Mononuclear cell (primary cell): Measurements from ENCODE around the gene CMSS1. TPM values are rescaled to one million over a fixed set of nuclear protein-coding genes. Genes with fewer than 3 reads are reported as not detected.

ENCODE experiments used
- H3K27me3 ChIP-seq: 2 replicates; pipeline ENCODE4 v1.6.0; 2011; ENCODE audit warnings: low read length, control low read depth; ENCODE audit not compliant: insufficient read depth
- H3K4me1 ChIP-seq: 2 replicates; pipeline ENCODE4 v1.5.1; 2011; ENCODE audit warnings: mild to moderate bottlenecking, low read length, control low read depth; ENCODE audit not compliant: insufficient read depth
- H3K4me3 ChIP-seq: 2 replicates; pipeline ENCODE4 v1.5.1; 2011; ENCODE audit warnings: mild to moderate bottlenecking, low read length, moderate library complexity
- H3K9me3 ChIP-seq: 2 replicates; pipeline ENCODE4 v1.5.1; 2011; ENCODE audit warnings: low read depth, mild to moderate bottlenecking, control low read depth, low read length
- total RNA-seq: library from RNA; depleted of rRNA; stranded (reverse); fragments of >200 nt; gene quantifications from one replicate; pipeline ENCODE4 v1.2.3, GENCODE V29; 2012

Gene CMSS1
- total RNA-seq, 1 donor = 4.6 TPM

- H3K4me3 ChIP-seq = no peak overlapping the region
- no peaks in the 10 kb centered on the region for H3K27me3 ChIP-seq
- H3K9me3 ChIP-seq = no peaks in the 10 kb centered on the region
- no peaks in the 10 kb centered on the region for H3K4me1 ChIP-seq
Observed at GRCh38 chr3:99967796-99968195, 150.1 kb downstream of the CMSS1 start.

DNA sequence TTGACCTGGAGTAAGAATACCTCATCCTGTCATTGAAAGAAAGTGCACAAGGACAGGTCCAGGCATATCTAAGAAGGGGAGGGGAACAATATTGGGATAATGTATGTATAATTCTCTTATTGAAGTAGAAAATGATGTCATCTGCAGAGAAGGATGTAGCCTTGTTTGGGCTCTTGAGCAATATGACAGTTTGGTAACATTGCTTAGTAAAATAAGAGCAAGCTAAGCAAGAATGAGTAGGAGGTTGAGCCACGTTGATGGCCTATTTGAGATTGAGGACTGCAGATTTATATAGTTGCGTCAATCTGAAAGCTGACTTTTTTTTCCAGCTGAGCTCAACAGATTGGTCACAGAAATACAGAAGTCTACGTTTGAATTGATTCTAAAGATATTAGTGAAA is 151.5 kb downstream of the CMSS1 start:
- no peaks in the 10 kb centered on the region for H3K9me3 ChIP-seq
- no peaks in the 10 kb centered on the region for H3K4me1 ChIP-seq
- no peaks in the 10 kb centered on the region for H3K27me3 ChIP-seq
- no peak overlapping the region for H3K4me3 ChIP-seq

DNA sequence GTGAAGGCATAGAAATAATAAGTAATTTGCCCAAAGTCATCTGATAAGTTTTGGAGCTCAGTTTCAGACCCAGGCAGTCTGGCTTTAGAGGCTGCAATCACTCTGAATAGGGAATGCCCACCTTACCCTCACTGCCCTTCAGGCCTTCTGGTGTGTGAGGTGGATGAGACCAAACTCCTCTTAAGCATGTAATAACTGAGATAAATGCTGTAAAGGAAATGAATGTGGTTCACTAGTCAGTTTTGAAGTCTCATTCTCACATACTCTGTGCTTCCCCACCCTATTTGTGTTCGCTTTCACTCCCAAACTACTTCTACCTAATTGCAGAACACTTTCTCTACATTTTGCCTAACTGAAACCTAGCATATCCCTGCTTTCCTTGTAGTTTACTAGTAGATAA is 152.5 kb downstream of the CMSS1 start:
- Histone ChIP-seq H3K4me1 (no peaks in the 10 kb centered on the region), H3K4me3 (no peak overlapping the region), H3K27me3 (no peaks in the 10 kb centered on the region), H3K9me3 (no peaks in the 10 kb centered on the region)

DNA sequence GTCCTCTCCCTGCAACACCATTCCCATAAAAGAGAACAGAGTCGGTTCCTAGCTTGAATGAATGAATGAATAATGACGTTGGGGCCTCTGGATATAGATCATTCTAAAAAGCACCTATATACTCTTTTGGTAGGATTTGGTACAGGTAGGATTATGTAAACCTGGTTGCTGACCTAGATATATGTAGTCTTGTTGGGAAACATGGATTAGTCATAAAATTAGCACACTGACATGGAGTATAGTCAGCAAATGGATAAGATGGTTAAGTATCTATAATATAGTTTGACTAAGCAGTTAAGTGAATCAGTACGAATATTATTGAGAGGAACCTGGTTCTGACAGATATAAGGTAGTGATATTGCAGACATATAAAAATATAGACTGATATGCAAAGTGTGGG is 154.1 kb downstream of the CMSS1 start:
- no peaks in the 10 kb centered on the region for H3K4me1 ChIP-seq
- no peaks in the 10 kb centered on the region for H3K9me3 ChIP-seq
- no peak overlapping the region for H3K4me3 ChIP-seq
- no peaks in the 10 kb centered on the region for H3K27me3 ChIP-seq

DNA sequence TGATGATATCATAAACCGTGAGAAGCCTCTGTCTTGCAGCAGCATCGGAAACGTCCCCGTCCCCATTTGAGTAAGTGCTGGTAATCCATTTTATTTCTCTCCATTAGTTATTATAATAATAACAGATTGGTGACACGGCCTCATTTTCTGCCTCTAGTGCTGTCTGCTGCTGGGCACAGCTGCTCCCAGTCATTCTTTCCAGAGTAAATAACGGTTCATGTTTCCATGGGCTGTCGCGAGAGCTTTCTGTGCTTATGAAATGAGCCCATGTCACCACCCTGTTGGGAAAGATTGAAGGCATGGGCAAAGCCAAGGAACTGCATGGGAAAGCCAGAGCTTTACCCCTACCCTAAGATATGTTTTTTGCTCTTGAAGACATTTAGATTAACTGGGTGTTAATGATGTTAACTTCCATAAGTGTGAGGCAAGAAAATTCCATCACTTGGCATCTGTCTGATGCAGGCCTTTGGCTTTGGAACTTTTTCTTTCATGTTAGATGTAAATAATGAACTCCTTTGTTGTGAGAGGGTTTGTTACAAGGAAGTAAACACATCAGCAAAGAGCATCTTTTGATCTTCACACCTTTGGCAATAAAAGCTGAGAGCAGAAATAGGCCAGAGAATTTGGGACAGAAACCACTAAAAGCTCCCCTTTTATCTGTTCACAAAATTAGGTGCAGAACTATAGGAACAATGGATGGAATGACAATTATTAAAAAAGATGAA is 154.9 kb downstream of the CMSS1 start:
- Histone ChIP-seq H3K27me3 (no peaks in the 10 kb centered on the region), H3K4me1 (no peaks in the 10 kb centered on the region), H3K4me3 (no peak overlapping the region), H3K9me3 (no peaks in the 10 kb centered on the region)

GRCh38 chr3:99974989-99975388 is 157.3 kb downstream of the CMSS1 start:
- Histone ChIP-seq H3K27me3 (no peaks in the 10 kb centered on the region), H3K4me1 (no peaks in the 10 kb centered on the region), H3K9me3 (no peaks in the 10 kb centered on the region), H3K4me3 (no peak overlapping the region)

GRCh38 chr3:99976584-99976983 is 158.9 kb downstream of the CMSS1 start:
- no peak overlapping the region for H3K4me3 ChIP-seq
- no peaks in the 10 kb centered on the region for H3K4me1 ChIP-seq
- H3K27me3 ChIP-seq = no peaks in the 10 kb centered on the region
- no peaks in the 10 kb centered on the region for H3K9me3 ChIP-seq

DNA sequence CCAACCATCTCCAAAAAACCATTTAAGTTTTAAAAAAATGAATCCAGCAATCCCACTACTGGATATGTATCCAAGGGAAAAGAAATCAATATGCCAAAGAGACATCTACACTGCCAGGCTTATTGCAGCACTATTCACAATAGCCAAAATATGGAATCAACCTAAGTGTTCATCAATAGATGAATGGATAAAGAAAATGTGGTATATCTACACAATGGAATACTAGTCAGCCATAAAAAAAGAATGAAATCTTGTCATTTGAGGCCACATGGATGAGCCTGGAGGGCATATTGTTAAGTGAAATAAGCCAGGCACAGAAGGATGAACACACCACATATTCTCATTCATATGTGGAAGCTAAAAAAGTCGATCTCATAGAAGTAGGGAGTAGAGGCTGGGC is 160.6 kb downstream of the CMSS1 start:
- Histone ChIP-seq H3K4me1 (no peaks in the 10 kb centered on the region), H3K27me3 (no peaks in the 10 kb centered on the region), H3K4me3 (no peak overlapping the region)

DNA sequence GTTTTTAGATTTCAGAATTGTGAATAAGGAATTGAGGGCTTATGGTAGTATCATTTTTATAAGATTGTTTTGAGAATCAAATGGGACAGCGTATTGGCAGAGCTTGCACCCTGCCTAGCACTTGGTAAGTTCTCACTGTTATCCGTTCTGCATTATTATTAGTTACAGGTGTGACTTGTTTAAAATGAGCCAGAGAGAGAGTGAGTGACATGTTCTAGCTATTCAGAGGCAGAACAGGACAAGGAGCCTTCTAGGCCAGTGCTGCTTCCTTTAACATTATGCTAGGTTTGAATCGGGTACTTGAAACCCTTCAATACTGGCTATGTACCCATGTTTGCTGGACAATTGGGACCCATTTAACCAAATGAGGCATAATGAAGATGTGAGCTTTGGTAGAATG is 162.9 kb downstream of the CMSS1 start:
- H3K4me3 ChIP-seq = no peak overlapping the region
- no peaks in the 10 kb centered on the region for H3K4me1 ChIP-seq
- no peaks in the 10 kb centered on the region for H3K27me3 ChIP-seq
- H3K9me3 ChIP-seq = no peaks in the 10 kb centered on the region

More for the DNA sequence above, 160.6 kb downstream of the CMSS1 start:
- H3K9me3 ChIP-seq = no peaks in the 10 kb centered on the region

- Histone ChIP-seq H3K4me1 (no peaks in the 10 kb centered on the region), H3K9me3 (no peaks in the 10 kb centered on the region), H3K27me3 (no peaks in the 10 kb centered on the region), H3K4me3 (no peak overlapping the region)
Observed at GRCh38 chr3:99981138-99981537, 163.5 kb downstream of the CMSS1 start.

DNA sequence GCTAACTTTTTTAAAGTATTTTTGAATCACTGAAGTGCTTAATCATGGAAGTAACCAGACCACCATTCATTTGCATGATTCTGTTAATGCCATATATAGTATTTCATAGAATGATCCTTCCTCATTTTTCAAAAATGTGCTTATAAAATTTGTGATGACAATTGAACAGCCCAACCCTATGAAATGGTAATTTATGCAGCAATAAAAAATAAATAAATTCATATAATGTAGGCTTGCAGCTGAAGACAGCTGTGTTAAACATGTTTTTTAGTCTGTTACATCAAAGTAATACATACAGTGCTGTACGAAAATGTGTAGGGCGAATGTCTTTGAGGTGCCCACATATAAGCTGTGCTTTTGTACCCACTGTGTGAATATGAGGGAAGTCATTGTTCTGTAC is 165.0 kb downstream of the CMSS1 start:
- H3K4me1 ChIP-seq = no peaks in the 10 kb centered on the region
- H3K9me3 ChIP-seq = no peaks in the 10 kb centered on the region
- H3K4me3 ChIP-seq = no peak overlapping the region
- H3K27me3 ChIP-seq = no peaks in the 10 kb centered on the region

DNA sequence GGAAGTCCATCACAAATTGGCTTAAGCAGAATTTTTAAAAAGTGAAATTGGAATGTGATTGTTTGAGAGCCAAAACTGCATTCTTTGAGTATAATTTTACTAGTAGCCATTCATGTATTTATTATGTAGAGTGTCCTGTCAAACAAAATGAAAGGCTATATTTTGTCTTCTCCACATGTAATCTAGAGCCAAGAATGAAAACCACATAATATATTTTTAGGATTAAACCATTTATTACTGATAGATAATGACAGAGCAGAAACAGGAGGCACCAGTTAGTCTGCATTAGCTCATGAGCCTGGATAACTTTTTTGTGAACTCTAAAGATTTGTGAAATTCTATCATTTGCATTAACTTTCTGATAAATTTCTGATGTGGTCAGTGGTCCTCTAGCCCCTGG is 166.5 kb downstream of the CMSS1 start:
- H3K9me3 ChIP-seq = no peaks in the 10 kb centered on the region
- H3K4me1 ChIP-seq = no peaks in the 10 kb centered on the region
- no peaks in the 10 kb centered on the region for H3K27me3 ChIP-seq
- no peak overlapping the region for H3K4me3 ChIP-seq

DNA sequence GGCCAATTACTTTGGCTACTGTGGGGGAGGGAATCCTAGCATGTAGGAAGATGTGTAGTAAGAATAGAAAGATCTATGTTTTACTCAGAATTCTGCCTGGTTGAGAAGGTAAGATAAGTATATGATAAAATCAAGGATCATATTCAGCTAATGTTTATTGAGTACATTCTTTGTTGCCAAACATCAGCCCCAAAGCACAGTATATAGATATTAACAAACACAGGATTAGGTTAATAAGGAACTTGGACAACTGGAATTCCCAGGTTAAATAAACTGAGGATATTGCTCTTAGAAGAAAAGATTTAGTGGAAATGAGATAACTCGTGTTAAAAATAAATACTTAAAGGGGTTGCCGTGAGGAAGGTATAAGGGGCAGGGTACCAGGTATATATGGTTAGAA is 167.0 kb downstream of the CMSS1 start:
- H3K27me3 ChIP-seq = no peaks in the 10 kb centered on the region
- H3K4me1 ChIP-seq = no peaks in the 10 kb centered on the region
- H3K4me3 ChIP-seq = no peak overlapping the region
- no peaks in the 10 kb centered on the region for H3K9me3 ChIP-seq

DNA sequence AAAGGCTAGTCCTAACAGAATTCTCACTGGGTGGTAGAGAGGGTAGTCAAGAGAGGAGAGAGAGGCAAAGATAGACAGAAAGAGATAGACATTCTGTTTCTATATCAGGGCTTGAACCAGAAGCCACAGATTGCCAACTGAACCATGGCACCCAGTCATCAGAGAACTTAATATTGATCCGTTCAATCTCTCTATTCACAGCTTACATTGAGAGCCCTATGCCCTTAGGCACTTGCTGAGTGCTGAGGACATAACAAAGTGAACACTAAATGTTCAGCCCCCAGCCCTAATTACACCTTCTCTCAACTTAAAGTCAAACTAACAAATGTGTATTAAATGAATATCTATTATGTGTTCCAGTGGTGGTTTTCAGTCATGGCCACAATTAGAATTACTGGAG is 172.5 kb downstream of the CMSS1 start:
- Histone ChIP-seq H3K4me1 (no peaks in the 10 kb centered on the region), H3K4me3 (no peak overlapping the region), H3K9me3 (peaks cover 9% of the 10 kb centered on the region), H3K27me3 (no peaks in the 10 kb centered on the region)

- no peaks in the 10 kb centered on the region for H3K27me3 ChIP-seq
- no peaks in the 10 kb centered on the region for H3K4me1 ChIP-seq
- peaks cover 9% of the 10 kb centered on the region for H3K9me3 ChIP-seq
- H3K4me3 ChIP-seq = no peak overlapping the region
Observed at GRCh38 chr3:99997293-99997692, 179.6 kb downstream of the CMSS1 start.

GRCh38 chr3:99999536-99999935 is 181.9 kb downstream of the CMSS1 start:
- no peaks in the 10 kb centered on the region for H3K9me3 ChIP-seq
- H3K27me3 ChIP-seq = no peaks in the 10 kb centered on the region
- H3K4me3 ChIP-seq = no peak overlapping the region
- no peaks in the 10 kb centered on the region for H3K4me1 ChIP-seq
